ENCODE results near the gene IQSEC3.
A peak's percentile ranks its signal among the peaks of the same experiment; 100 is the strongest.
"Not testable (repeated sequence)": the region's sequence is repeated elsewhere in the genome, so short reads cannot be mapped to it uniquely, and the experiment has no call there.

The IQSEC3 gene

DNA sequence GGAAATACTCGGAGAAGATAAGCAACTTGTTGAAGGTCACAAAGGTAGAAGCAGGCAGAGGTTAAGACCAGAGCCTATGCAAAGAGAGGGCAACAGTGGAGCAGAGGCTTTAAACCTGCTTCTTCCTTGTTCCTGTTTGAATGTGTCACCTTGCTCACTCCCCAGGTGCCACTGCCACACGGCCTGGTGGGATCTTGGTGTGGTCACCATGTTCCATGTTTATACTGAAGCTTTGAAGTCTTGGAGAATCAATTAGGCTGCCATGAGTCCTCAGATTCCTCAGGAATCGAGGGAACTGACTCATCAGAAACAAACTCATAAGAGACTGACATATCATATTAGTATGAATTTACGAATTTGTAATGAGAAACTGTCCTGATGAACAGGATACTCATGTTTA lies 46.8 kb downstream of the IQSEC3 start:
- no peak for DNase-seq

DNA sequence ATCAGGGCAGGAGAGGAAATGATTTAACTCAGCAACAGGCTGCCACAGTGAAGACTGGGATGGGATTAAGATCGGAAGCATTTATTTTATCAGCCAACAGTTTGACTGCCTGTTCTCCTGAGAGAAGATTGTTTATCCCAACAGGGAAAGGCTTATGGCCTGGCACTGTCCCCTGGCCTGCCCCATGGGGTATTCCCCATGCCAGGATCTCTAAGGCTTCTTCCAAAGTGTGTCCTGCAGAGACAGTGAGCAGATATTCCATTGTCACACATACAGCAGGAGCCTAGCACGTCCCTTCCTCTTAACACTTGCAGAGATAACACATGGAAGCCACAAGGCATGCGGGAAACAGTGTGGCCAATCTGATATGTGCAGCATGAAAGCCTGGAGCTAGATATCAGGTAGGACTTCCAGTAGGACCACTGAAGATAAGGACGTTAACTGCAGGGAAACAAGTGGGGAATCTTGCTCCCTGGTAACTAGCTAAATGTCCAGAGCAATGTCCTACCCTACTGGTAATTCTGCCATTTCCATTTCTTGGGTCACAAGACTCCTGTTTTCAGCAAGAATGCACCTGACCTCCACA lies 48.2 kb downstream of the IQSEC3 start:
- DNase-seq = no peak

DNA sequence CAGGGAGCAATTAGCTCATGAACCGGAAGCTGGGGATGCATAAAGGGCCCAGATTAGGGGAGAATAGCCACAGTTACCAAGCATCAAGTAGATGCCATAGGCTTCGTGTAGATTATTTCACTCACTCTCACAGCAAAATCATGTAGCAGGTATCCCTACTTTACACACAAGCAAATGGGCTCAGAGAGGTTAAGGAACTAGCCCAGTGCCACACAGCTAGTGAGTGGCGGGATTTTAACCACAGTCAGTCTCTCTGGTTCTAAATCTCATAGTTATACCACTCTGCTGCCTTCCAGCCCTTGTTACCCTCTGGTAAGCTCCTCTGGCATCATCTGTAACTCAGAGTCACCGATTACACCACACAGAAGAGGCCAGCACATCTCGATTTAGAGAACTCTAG lies 49.0 kb downstream of the IQSEC3 start:
- no peak for DNase-seq

DNA sequence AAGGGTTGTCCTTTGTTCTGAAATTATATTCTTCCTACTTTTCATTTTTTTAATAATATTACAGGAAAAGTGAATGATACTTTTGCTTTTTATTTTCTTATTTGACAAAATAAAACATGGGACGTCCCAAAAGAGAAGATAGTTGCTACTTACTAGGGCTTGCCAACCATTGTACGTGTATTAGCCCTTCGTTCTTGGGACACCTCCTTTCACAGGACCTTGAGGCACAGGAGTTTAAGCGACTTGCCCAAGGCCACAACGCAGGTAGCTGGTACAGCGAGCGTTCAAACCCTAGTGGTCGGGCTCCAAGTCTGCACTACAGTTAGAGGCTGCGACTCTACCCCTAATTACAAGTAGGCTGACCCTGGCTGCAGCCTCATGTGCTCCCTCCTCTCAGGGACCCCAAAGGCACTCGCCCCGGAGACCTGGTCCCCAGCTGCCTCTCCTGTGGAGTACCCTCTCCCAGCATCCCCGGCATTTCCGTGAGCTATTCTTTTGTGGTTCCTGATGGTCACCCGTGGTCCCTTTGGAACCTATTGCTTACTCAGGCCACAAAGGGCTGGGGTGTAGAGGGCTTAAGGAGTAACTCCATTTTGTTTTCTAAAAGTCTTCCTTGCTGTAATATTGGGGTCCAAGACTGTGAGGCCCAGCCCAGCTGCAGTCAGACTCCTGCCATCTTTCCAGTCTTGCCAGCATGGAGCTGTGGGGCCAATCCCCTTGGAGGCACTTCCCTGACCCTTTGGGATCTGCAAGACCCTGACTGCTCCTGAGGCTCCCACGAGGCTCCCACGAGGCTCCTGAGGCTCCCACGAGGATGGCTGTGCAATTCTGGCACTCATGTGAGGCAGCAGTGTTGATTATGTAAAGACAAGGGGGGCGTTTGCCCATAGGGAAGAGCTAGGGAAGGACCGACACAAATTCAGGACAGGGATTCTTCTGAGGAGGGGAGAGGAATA lies 49.7 kb downstream of the IQSEC3 start:
- no peak for DNase-seq

DNA sequence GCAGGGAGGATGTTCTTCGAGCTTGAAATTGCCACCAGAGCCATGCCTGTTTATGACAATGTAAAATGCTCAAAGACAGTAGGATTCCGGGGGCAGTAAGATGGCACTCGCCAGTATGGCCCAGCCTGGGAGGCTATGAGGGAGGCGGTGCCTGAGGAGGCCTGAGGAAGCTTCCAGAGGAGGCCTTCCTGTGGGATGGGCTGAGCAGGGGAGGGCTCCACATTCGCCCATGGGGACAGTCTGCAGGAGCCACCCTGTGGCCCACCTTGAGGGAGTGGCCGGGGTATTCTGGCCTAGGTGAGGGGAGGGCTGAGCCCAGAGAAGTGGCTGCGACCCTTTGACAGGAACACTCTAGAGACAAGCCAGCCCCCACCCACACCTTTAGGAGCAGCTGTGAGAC lies 50.7 kb downstream of the IQSEC3 start:
- DNase-seq = no peak

DNA sequence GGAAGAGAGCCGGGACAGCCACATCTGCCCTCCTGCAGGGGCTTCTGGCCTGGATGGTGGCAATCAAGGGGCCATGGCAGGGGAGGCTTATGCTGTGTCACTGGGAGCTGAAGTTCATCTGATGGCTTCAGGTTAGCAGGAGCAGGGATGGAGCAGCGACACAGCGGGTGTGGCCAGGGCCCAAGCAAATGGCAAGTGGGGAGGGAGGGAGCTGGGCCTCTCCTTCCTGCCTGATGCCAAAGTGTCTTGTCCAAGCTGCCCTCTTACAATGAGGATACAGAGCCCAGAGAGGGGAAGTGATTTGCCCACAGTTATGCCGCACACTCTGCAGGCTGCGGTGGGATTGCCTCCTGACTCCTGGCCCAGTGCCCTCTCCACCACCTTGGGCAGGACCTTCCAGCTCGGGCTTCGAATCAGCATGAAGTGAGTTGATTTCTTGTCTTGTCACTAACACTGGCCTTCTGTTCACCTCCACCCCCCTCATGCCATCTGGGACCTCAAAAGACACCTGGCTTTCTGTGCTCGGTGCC lies 51.3 kb downstream of the IQSEC3 start:
- no peak for DNase-seq

DNA sequence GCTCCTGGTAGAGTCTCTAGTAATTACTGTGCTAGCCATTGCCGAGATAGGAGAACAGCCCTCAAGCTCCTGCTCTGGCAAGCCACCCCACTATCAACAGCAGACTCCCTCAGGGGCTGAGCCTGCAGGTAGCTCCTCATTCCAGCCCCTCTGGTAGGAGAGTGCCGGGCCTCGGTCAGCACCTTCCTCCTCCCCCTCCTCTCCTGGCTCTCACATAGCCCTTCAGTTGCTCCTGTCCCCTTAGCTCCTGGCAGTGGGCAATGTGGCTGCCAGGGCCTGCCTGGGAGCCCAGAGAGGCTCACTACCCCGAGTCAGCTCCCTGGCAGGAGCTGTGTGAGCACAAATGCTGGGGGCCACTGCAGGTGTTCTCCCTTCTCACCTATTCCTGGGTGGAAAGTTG lies 52.0 kb downstream of the IQSEC3 start:
- DNase-seq = no peak

DNA sequence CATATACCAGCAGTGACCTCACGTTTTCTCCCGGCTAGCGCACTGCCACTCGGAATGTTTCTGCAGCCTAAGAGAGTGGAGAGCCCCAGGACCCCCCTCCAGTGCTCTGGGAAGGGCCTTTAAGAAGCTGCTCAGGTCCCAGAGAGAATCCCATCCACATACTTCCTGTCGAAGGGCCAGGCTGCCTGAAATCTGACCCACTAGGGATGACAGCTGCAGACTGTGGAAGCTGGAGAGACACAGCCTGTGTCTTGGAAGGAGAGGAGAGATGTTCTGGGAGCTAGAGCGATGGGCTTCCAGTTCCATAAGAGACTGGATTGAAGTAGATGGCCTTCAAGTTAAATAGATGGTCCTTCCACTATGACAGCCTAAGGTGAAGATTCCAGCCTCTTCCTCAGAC lies 54.4 kb downstream of the IQSEC3 start:
- no peak for DNase-seq

DNA sequence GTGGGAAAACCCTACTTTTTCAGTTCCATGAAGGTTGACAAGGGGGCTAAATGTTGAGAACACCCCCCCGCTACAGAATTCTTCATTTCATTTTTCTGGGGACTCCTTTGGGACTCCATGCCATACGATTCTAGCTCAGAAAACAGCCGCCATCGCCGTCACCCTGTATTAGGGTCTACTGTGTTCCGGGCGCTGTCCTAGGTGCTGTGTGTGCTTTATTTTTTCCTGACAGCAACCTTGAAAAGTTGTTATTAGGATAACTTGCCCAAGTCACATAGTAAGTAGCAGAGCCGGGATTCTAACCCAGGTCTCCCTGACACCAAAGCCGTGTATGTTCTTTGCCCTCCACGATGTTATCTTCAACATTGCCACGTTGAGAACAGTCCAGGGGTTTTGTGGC lies 55.1 kb downstream of the IQSEC3 start:
- DNase-seq = no peak

DNA sequence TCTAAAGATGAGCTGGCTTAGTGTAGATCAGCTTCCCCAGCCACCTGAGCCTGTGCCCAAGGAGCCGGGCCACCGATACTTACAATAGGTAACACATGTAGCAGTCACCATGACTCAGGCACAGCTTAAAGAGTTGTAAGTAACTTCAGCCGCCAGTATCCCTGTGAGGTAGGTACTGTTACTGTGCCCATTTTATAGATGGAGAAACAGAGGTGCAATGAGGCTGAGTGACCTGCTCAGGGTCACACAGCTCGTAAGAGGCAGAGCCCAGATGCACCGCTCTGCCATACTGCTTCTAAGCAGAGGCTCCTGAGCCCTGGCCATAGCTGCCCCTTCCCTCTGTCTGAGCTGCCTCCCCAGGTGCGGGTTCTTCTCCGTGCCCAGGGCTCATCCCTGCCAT lies 58.5 kb downstream of the IQSEC3 start:
- no peak for DNase-seq

DNA sequence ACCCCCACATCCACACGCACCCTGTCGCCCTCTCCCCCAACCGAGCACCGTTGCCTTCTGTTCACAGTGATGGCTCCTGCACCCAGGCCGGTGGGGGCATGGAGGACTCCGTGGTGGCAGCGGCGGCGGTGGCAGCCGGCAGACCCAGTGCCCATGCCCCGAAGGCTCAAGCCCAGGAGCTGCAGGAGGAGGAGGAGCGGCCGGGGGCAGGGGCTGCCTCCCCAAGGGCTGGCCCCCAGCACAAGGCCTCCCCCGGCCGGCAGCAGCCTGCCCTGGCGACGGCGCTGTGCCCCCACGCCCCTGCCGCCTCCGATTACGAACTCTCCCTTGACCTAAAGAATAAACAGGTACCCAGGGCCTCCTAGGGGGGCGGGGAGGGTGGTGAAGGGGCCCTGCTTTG lies 59.0 kb downstream of the IQSEC3 start:
- no peak for DNase-seq

DNA sequence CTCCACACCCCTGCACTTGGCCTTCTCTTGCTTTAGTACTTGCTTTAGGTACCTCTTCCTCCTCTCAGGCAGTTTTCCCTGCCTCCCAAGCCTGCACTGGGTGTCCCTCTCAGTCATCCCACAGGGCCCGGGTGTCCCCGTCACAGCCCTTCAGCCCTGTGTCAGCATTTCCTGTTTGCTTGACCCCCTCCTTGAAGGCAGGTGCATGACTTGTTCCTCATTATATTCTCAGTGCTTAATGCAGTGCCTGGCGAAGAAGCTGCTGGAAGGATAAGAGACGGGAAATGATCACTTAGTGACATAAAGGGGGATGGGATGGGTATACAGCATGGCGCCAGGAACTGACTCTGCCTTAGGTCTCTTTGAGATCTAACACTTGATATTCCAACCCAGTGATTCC lies 61.5 kb downstream of the IQSEC3 start:
- no peak for DNase-seq

DNA sequence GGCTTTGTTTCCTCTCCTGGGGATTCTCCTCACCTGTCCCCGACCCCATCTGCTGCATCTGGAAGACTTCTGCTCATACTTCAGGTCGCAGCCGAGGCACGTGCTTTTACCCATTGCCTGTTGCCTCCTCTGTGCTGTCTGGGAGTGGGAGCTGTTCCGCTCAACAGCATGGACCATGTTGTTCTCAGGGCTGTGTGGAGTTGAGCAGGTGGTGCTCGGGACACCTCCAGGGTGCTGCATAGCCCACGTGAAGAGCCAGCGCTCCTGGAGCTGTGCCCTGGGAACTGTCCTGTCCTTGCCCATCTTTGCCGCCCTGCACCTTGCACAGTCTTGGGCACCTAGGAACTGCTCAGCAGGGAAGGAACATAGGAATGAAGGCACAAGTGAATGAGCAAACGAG lies 62.4 kb downstream of the IQSEC3 start:
- no peak for DNase-seq

DNA sequence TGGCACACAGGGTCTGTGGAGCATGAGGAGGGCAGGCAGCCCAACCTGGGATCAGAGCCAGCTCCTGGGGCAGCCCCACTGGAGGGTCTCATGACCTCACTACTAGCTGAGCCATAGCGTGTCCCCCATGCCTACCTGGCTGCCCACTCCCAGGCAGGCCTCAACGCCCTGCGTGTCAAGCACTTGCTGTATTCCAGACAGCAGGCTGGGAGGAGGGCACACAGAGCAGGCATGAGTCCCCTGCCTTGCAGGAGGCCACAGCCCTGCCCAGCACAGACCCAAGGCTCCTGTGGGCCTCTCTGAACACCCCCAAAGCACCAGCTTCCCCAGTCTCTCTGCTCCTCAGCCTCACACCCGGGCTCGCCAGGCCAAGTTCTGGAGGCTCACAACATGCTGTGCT lies 64.0 kb downstream of the IQSEC3 start:
- DNase-seq = no peak

DNA sequence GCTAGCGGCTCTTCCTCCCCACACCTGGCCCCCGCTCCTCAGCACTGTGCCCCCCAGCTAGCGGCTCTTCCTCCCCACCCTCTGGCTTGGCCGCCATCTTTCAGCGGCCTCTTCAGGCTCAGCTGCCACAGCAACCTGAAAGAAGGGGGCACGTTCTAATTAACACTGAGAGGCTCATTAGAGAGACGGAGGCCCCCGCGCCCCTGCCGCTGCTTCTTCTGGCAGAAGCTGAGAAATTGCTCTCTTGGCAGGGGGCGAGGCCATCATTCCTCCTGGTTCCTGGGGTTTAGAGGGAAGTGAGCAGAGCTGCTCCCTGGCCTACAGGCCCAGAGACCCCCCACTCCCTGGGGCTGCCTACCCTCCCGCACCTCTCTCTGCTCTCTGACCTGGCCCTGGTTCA lies 64.4 kb downstream of the IQSEC3 start:
- no peak for DNase-seq

DNA sequence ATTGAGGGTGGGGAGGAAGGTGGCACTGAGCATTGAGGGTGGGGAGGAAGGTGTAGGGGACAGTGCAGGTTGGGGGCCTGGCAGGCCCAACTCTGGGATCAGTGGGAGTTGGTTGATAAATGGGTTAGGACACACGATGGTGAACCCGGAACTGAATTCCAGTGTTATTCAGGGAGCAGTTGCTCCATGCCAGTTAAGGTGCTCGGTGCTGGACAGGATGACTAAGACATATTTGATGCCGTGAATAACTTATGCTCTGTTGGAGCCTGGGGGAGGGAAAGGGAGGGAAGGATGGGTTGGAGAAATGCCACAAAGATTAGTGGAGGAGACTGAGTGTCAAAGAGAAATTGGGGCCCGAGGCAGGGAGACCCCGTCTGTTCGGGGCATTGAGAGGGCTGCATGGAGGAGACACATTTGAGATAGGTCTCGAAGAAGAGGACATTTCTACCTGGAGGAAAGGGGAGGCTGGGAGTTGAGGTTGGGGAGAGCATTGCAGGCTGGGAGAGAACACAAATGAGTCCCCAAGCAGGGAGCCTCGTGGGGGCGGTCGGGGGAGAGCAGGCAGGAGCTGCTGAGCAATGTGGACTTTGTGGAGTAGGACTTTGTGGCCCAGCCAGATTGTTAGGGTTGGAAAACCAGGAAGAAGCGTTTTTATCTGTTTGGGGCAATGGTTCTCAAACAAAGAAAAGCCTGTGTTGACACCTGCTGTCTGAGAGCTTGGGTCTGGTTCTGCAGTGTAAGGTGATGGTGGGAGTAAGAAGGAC lies 65.3 kb downstream of the IQSEC3 start:
- DNase-seq = no peak

DNA sequence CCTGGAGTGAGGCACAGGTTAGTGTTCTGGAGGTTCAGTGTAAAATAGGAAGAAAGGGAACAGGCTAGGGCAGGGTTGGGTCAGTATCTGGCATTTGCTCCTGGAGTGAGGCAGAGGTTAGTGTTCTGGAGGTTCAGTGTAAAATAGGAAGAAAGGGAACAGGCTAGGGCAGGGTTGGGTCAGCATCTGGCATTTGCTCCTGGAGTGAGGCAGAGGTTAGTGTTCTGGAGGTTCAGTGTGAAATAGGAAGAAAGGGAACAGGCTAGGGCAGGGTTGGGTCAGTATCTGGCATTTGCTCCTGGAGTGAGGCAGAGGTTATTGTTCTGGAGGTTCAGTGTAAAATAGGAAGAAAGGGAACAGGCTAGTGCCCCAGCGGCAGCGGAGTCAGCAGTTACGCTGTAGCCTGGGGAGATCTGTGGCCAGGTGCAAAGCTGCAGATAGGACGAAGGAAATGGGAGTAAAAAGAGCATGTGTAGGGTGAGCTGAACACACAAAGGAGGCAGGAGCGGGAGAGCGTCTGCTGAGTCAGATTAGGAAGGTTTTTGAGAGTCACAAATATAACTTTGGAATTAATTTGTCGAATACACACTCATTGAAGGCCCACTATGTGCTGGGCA lies 67.2 kb downstream of the IQSEC3 start:
- not testable (repeated sequence) for DNase-seq

DNA sequence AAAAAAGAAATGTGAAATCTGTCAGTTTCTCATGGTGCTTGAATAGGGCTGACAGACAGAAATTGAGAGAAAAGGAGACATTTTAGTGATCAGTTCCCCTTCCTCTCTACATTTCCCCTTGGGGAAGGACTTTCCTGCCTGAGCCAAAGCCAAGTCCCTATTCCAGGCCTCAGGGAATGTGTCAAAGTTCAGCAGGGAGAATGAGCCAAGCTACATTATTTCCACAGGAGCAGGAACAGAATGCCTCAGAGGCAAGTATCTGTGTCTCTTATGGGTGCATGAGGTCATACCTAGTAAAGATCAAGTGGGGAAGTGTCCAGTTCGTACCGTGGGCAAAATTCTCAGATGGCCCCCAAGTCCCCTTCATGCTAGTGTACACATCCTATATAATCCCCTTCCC lies 68.6 kb downstream of the IQSEC3 start:
- DNase-seq = no peak

DNA sequence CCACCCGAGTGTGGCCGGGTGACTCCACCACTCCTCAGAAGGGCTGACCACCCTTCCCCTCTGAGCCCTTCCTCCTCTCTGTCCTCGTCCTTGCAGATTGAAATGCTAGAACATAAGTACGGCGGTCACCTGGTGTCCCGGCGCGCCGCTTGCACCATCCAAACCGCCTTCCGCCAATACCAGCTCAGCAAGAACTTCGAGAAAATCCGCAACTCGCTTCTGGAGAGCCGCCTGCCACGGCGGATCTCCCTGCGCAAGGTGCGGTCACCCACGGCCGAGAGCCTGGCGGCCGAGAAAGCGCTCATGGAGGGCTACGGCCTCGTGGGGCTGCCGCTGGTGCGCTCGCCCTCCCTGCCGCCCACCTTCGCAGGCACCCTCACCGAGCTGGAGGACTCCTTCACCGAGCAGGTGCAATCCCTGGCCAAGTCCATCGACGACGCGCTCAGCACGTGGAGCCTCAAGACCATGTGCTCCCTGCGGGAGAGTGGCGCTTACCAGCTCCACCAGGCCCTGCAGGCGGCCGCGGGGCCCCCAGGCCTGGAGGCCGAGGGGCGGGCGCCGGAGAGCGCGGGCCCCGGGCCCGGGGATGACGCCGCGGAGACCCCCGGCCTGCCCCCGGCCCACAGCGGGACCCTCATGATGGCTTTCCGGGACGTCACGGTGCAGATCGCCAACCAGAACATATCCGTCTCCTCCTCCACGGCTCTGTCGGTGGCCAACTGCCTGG lies 71.8 kb downstream of the IQSEC3 start:
- no peak for DNase-seq

DNA sequence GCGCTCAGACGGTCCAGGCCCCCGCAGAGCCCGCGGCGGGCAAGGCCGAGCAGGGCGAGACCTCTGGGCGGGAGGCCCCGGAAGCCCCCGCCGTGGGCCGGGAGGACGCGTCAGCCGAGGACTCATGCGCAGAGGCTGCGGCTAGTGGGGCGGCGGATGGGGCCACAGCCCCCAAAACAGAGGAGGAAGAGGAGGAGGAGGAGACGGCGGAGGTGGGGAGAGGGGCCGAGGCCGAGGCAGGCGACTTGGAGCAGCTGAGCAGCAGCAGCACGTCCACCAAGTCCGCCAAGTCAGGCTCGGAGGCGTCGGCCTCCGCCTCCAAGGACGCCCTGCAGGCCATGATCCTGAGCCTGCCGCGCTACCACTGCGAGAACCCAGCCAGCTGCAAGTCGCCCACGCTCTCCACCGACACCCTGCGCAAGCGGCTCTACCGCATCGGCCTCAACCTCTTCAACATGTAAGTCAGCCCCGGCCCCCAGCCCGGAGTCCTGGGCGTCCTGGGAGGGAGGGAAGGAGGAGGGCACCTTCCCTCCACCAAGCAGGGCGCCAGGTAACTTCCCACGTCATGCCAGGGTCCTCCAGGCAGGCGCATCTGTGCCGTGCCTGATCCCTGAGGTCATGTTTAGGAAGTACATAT lies 72.4 kb downstream of the IQSEC3 start:
- DNase-seq = peak; percentile 33 to 39

DNA sequence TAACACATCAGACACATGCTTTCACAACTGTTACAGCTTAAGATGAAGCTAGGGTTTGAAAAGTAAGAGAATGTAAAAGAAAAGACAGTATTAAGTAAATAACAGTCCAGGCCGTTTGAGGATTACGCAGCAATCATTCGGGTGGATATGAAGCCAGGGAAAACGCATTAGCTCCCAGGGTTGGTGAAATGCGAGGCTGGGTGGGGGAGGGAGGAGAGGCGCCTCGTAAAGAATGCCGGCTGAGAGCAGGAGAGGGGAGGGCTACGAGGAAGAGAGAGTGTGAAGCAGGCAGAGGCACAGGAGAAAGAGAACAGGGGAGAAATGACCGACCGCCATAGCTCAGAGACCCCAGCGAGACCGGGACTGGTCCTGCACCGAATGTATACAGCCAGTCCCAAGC lies 73.0 kb downstream of the IQSEC3 start:
- DNase-seq = no peak

DNA sequence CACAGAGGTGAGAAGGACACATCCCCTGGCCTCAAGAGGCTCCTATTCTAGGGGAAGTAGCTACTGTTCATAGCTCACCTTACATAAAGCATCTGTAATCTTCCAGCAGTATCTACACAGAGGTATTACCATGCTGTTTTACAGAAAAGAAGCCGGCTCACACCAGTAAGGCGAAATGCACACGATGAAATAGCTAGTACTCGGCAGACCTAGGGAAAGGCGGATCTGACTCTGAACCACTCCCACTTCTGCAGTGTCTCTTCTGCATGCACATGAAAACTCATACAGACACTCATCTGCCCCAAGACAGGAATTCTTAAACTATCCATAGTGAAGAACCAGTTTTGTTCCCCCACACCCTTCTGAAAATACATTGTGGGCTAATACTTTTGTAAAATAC lies 73.6 kb downstream of the IQSEC3 start:
- DNase-seq = no peak
